OCI-LY1 (cell line): ENCODE data around the gene RPL36A.

Source experiments
- H2AFZ ChIP-seq: fragments of 200-600 bp; sonication (generic), shearing (Covaris generic); 2 replicates; pipeline ENCODE4 v1.6.0; 2014; ENCODE audit warnings: antibody characterized with exemption, mild to moderate bottlenecking, low read length
- H3F3A ChIP-seq: fragments of 200-600 bp; sonication (generic), shearing (Covaris generic); 2 replicates; pipeline ENCODE4 v1.6.0; 2014; ENCODE audit warnings: mild to moderate bottlenecking, antibody characterized with exemption, low read length, moderate library complexity; ENCODE audit not compliant: insufficient read depth
- H3K27ac ChIP-seq: fragments of 200-600 bp; sonication (generic); 2 replicates; pipeline ENCODE4 v1.5.1; 2014; ENCODE audit warnings: low read length, mixed run types, mild to moderate bottlenecking, low read depth; ENCODE audit not compliant: poor library complexity, severe bottlenecking
- H3K27me3 ChIP-seq: fragments of 200-600 bp; sonication (generic); 2 replicates; pipeline ENCODE4 v1.6.0; 2014; ENCODE audit warnings: antibody characterized with exemption, mild to moderate bottlenecking, low read length, moderate library complexity; ENCODE audit not compliant: insufficient read depth
- H3K36me3 ChIP-seq: fragments of 200-600 bp; sonication (generic); 2 replicates; pipeline ENCODE4 v1.6.1; 2014; ENCODE audit warnings: mild to moderate bottlenecking, antibody characterized with exemption, low read length, moderate library complexity, mixed read lengths; ENCODE audit not compliant: insufficient read depth
- H3K4me1 ChIP-seq: fragments of 200-600 bp; sonication (generic); 2 replicates; pipeline ENCODE4 v1.5.1; 2014; ENCODE audit warnings: mild to moderate bottlenecking, low read length, moderate library complexity; ENCODE audit not compliant: insufficient read depth, severe bottlenecking
- H3K4me2 ChIP-seq: fragments of 200-600 bp; sonication (generic), shearing (Covaris generic); 2 replicates; pipeline ENCODE4 v1.6.1; 2014; ENCODE audit warnings: low read length
- H3K4me3 ChIP-seq: fragments of 200-600 bp; sonication (generic); 2 replicates; pipeline ENCODE4 v1.5.1; 2014; ENCODE audit warnings: low read length, low read depth, mild to moderate bottlenecking, mixed read lengths; ENCODE audit not compliant: poor library complexity, severe bottlenecking
- H3K79me2 ChIP-seq: fragments of 200-600 bp; shearing (Covaris generic); 2 replicates; pipeline ENCODE4 v1.6.1; 2016; ENCODE audit warnings: mixed run types, low read length, mixed read lengths; ENCODE audit not compliant: insufficient read depth
- H3K9ac ChIP-seq: fragments of 200-600 bp; sonication (generic), shearing (Covaris generic); 2 replicates; pipeline ENCODE4 v1.6.1; 2014; ENCODE audit warnings: mild to moderate bottlenecking, low read length, mixed read lengths
- H3K9me2 ChIP-seq: fragments of 200-600 bp; sonication (generic), shearing (Covaris generic); 2 replicates; pipeline ENCODE4 v1.6.1; 2014; ENCODE audit warnings: low read depth, mild to moderate bottlenecking, low read length, mixed read lengths
- H3K9me3 ChIP-seq: fragments of 200-600 bp; shearing (Covaris generic); 2 replicates; pipeline ENCODE4 v1.6.1; 2014; ENCODE audit warnings: low read length, mixed read lengths
- H4K20me1 ChIP-seq: fragments of 200-600 bp; sonication (generic), shearing (Covaris generic); 2 replicates; pipeline ENCODE4 v1.6.0; 2016; ENCODE audit warnings: mild to moderate bottlenecking, low read length; ENCODE audit not compliant: insufficient read depth
- CTCF ChIP-seq: fragments of 200-600 bp; sonication (generic), shearing (Covaris generic); IDR thresholded peaks from 2 replicates; pipeline ENCODE4 v1.5.1; 2017; ENCODE audit warnings: mild to moderate bottlenecking, antibody characterized with exemption, low read length, moderate library complexity, mixed read lengths
- EZH2 ChIP-seq: fragments of 200-600 bp; sonication (generic), shearing (Covaris generic); IDR thresholded peaks from 2 replicates; pipeline ENCODE4 v1.8.0; 2017; ENCODE audit warnings: borderline replicate concordance, mixed run types, mild to moderate bottlenecking, antibody characterized with exemption, low read length, moderate library complexity, mixed read lengths

RPL36A gene

GRCh38 chrX:101419489-101419888 lies 28.7 kb downstream of the RPL36A start:
- Histone ChIP-seq H2AFZ (no peak overlapping the region), H3K79me2 (no peaks in the 10 kb centered on the region), H3K27me3 (no peaks in the 10 kb centered on the region), H3K9me3 (no peaks in the 10 kb centered on the region), H3K9ac (no peak overlapping the region), H3K4me2 (no peak overlapping the region), H3K36me3 (no peaks in the 10 kb centered on the region), H4K20me1 (no peaks in the 10 kb centered on the region), H3K4me3 (no peak overlapping the region), H3K9me2 (no peaks in the 10 kb centered on the region), H3K4me1 (peaks cover 10% of the 10 kb centered on the region), H3K27ac (no peak overlapping the region), H3F3A (no peaks in the 10 kb centered on the region)
- TF ChIP-seq CTCF (no peak), EZH2 (no peak)

GRCh38 chrX:101427954-101428353 lies 37.1 kb downstream of the RPL36A start:
- Histone ChIP-seq H3K4me1 (no peaks in the 10 kb centered on the region), H3K4me3 (no peak overlapping the region), H3K79me2 (no peaks in the 10 kb centered on the region), H3K4me2 (no peak overlapping the region), H3K9me3 (no peaks in the 10 kb centered on the region), H2AFZ (no peak overlapping the region), H3K9me2 (no peaks in the 10 kb centered on the region), H3K9ac (no peak overlapping the region), H3K36me3 (no peaks in the 10 kb centered on the region), H4K20me1 (no peaks in the 10 kb centered on the region), H3K27ac (no peak overlapping the region), H3F3A (no peaks in the 10 kb centered on the region), H3K27me3 (no peaks in the 10 kb centered on the region)
- TF ChIP-seq EZH2 (no peak), CTCF (no peak)

GRCh38 chrX:101429934-101430333 lies 39.1 kb downstream of the RPL36A start:
- no peaks in the 10 kb centered on the region for H3K27me3 ChIP-seq
- H4K20me1 ChIP-seq, result no peaks in the 10 kb centered on the region
- no peak overlapping the region for H3K27ac ChIP-seq
- no peak overlapping the region for H3K4me3 ChIP-seq
- no peak overlapping the region for H2AFZ ChIP-seq
- no peaks in the 10 kb centered on the region for H3K9me2 ChIP-seq
- H3K79me2 ChIP-seq, result no peaks in the 10 kb centered on the region
- no peaks in the 10 kb centered on the region for H3F3A ChIP-seq
- no peaks in the 10 kb centered on the region for H3K4me1 ChIP-seq
- H3K9ac ChIP-seq, result no peak overlapping the region
- no peaks in the 10 kb centered on the region for H3K9me3 ChIP-seq
- H3K4me2 ChIP-seq, result no peak overlapping the region
- H3K36me3 ChIP-seq, result no peaks in the 10 kb centered on the region
- TF ChIP-seq EZH2 (no peak), CTCF (no peak)
